Measurements from ENCODE around the gene IGFLR1.
A peak's percentile ranks its signal among the peaks of the same experiment; 100 is the strongest.

IGFLR1 gene

GRCh38 chr19:35740423-35741202 lies 1.6 kb downstream of the IGFLR1 start:
- Histone ChIP-seq H3K9ac (ENCODE audit: low read length) (peak overlapping the region; percentile 80), H3K14ac (ENCODE audit: low read length in 2 of 2) (peak overlapping the region in 1 of 2 experiments; percentile 84), H3K18ac (ENCODE audit: low read depth in 1 of 2, low read length in 2 of 2) (peak overlapping the region; percentile 10 to 64), H2AK5ac (ENCODE audit: low read length, severe bottlenecking) (no peak overlapping the region), H4K8ac (ENCODE audit: low read length) (peak overlapping the region; percentile 53), H3K23ac (ENCODE audit: low read length in 2 of 2) (no peak overlapping the region), H2BK15ac (ENCODE audit: low read depth, poor library complexity, severe bottlenecking) (peak overlapping the region; percentile 94), H3K9me3 (ENCODE audit: control insufficient read depth, low read length) (no peaks in the 10 kb centered on the region), H3K4ac (ENCODE audit: low read depth in 1 of 2, low read length in 2 of 2) (no peak overlapping the region), H3K79me1 (replicated peaks; ENCODE audit: low read length, poor library complexity, severe bottlenecking) (peaks cover 23% of the 10 kb centered on the region), H2BK5ac (ENCODE audit: low read depth, low read length, poor library complexity, severe bottlenecking) (no peak overlapping the region), H3K4me2 (ENCODE audit: low read length, poor library complexity, severe bottlenecking) (peak overlapping the region; percentile 84), H2AFZ (ENCODE audit: low read depth, low read length) (peak overlapping the region; percentile 97), H2BK12ac (ENCODE audit: low read length in 2 of 2) (peak overlapping the region in 1 of 2 experiments; percentile 68), H3K36me3 (ENCODE audit: control insufficient read depth in 1 of 2, insufficient read depth in 2 of 2, low read depth in 1 of 2, low read length in 2 of 2) (peaks cover 52 to 53% of the 10 kb centered on the region in 2 experiments), H4K91ac (ENCODE audit: low read length) (no peak overlapping the region), H3K27me3 (ENCODE audit: control insufficient read depth in 1 of 2, insufficient read depth in 1 of 2, low read length in 2 of 2) (no peaks in the 10 kb centered on the region), H3K4me1 (ENCODE audit: control insufficient read depth, insufficient read depth, low read depth, low read length) (peaks cover 18% of the 10 kb centered on the region), H3K27ac (ENCODE audit: low read length, poor library complexity, severe bottlenecking) (peak overlapping the region; percentile 57), H2BK120ac (ENCODE audit: low read depth, low read length) (peak overlapping the region; percentile 42), H3K4me3 (ENCODE audit: insufficient read depth in 1 of 2, low read depth in 1 of 2, low read length in 2 of 2) (peak overlapping the region; percentile 65 to 90)
- under 1% methylated on average over 60 of the region's 63 CpGs for WGBS
- DNase-seq: peak; percentile 99

- H2BK12ac ChIP-seq (ENCODE audit: low read length in 2 of 2): no peak overlapping the region
- peak overlapping the region; percentile 15 for H4K91ac ChIP-seq (ENCODE audit: low read length)
- no peak overlapping the region for H2BK5ac ChIP-seq (ENCODE audit: low read depth, low read length, poor library complexity, severe bottlenecking)
- H2AFZ ChIP-seq (ENCODE audit: low read depth, low read length): no peak overlapping the region
- H3K27ac ChIP-seq (ENCODE audit: low read length, poor library complexity, severe bottlenecking): no peak overlapping the region
- H3K9me3 ChIP-seq (ENCODE audit: control insufficient read depth, low read length): no peaks in the 10 kb centered on the region
- no peak overlapping the region for H3K18ac ChIP-seq (ENCODE audit: low read depth in 1 of 2, low read length in 2 of 2)
- no peak overlapping the region for H4K8ac ChIP-seq (ENCODE audit: low read length)
- peak overlapping the region; percentile 42 for H2BK120ac ChIP-seq (ENCODE audit: low read depth, low read length)
- H3K79me1 ChIP-seq (replicated peaks; ENCODE audit: low read length, poor library complexity, severe bottlenecking): peaks cover 27% of the 10 kb centered on the region
- WGBS: 6% methylated on average over 16 of the region's 16 CpGs
- DNase-seq: no peak
- no peak overlapping the region for H3K23ac ChIP-seq (ENCODE audit: low read length in 2 of 2)
- H3K36me3 ChIP-seq (ENCODE audit: control insufficient read depth in 1 of 2, insufficient read depth in 2 of 2, low read depth in 1 of 2, low read length in 2 of 2): peaks cover 58 to 59% of the 10 kb centered on the region in 2 experiments
- H3K4me1 ChIP-seq (ENCODE audit: control insufficient read depth, insufficient read depth, low read depth, low read length): peaks cover 18% of the 10 kb centered on the region
- H2BK15ac ChIP-seq (ENCODE audit: low read depth, poor library complexity, severe bottlenecking): peak overlapping the region; percentile 94
- H3K4me2 ChIP-seq (ENCODE audit: low read length, poor library complexity, severe bottlenecking): peak overlapping the region; percentile 83
- H3K9ac ChIP-seq (ENCODE audit: low read length): peak overlapping the region; percentile 80
- no peak overlapping the region for H2AK5ac ChIP-seq (ENCODE audit: low read length, severe bottlenecking)
- no peak overlapping the region for H3K14ac ChIP-seq (ENCODE audit: low read length in 2 of 2)
- H3K4me3 ChIP-seq (ENCODE audit: insufficient read depth in 1 of 2, low read depth in 1 of 2, low read length in 2 of 2): peak overlapping the region; percentile 65 to 90
- H3K4ac ChIP-seq (ENCODE audit: low read depth in 1 of 2, low read length in 2 of 2): no peak overlapping the region
- H3K27me3 ChIP-seq (ENCODE audit: control insufficient read depth in 1 of 2, insufficient read depth in 1 of 2, low read length in 2 of 2): no peaks in the 10 kb centered on the region
These were observed 2.2 kb downstream of the IGFLR1 start for GRCh38 chr19:35740108-35740422.

DNA sequence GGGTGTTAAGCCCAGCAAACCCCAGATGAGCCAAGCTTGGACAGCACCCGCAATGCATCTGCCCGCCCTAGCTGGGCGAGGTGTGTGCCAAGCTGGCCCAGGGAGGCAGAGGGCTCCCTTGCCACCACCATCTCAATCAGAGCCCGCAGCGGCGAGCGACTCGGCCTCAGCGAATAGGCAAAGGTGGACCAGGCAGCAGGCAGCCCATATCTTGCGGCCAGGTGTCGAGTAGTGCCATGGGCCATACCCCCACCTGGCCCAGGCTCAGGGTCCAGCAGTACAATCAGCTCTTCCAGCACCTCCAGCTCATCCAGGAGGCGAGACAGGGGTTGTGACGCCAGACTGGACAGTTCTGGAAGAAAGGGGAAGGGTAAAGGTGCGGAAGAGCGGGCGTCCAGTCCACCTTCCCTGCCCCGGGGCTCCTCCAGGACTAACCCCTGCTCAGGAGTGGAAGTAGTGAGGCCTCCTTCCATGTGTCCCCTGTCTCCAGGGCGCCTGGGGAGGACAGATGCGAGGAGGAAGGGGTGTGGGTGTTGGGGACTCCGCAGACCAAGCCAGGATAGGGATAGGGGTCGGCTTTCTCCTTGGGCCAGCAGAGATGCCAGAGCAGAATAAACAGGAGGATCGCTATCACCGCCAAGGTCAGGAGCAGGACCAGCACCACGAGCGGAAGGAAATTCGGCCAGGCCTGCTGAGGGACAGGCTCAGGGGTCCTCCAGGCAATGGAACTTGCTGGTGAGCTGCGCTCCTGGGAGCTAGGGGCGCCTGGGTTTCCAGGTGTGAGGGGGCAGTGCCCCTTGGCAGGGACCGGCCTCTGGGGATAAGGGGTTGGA lies 2.8 kb downstream of the IGFLR1 start:
- Histone ChIP-seq H3K9ac (ENCODE audit: low read length) (peak overlapping the region; percentile 80), H3K4me3 (ENCODE audit: insufficient read depth in 1 of 2, low read depth in 1 of 2, low read length in 2 of 2) (peak overlapping the region; percentile 65 to 90), H4K8ac (ENCODE audit: low read length) (no peak overlapping the region), H3K4me2 (ENCODE audit: low read length, poor library complexity, severe bottlenecking) (peak overlapping the region; percentile 83), H3K4me1 (ENCODE audit: control insufficient read depth, insufficient read depth, low read depth, low read length) (peaks cover 17% of the 10 kb centered on the region), H3K27ac (ENCODE audit: low read length, poor library complexity, severe bottlenecking) (no peak overlapping the region), H2BK12ac (ENCODE audit: low read length in 2 of 2) (no peak overlapping the region), H3K36me3 (ENCODE audit: control insufficient read depth in 1 of 2, insufficient read depth in 2 of 2, low read depth in 1 of 2, low read length in 2 of 2) (peaks cover 63 to 65% of the 10 kb centered on the region in 2 experiments), H2AK5ac (ENCODE audit: low read length, severe bottlenecking) (no peak overlapping the region), H2BK15ac (ENCODE audit: low read depth, poor library complexity, severe bottlenecking) (peak overlapping the region; percentile 94), H3K4ac (ENCODE audit: low read depth in 1 of 2, low read length in 2 of 2) (no peak overlapping the region), H3K79me1 (replicated peaks; ENCODE audit: low read length, poor library complexity, severe bottlenecking) (peaks cover 29% of the 10 kb centered on the region), H4K91ac (ENCODE audit: low read length) (no peak overlapping the region), H3K14ac (ENCODE audit: low read length in 2 of 2) (no peak overlapping the region), H3K27me3 (ENCODE audit: control insufficient read depth in 1 of 2, insufficient read depth in 1 of 2, low read length in 2 of 2) (no peaks in the 10 kb centered on the region), H3K9me3 (ENCODE audit: control insufficient read depth, low read length) (no peaks in the 10 kb centered on the region), H3K18ac (ENCODE audit: low read depth in 1 of 2, low read length in 2 of 2) (no peak overlapping the region), H2BK5ac (ENCODE audit: low read depth, low read length, poor library complexity, severe bottlenecking) (no peak overlapping the region), H2BK120ac (ENCODE audit: low read depth, low read length) (no peak overlapping the region), H2AFZ (ENCODE audit: low read depth, low read length) (no peak overlapping the region), H3K23ac (ENCODE audit: low read length in 2 of 2) (no peak overlapping the region)
- DNase-seq: no peak
- WGBS: 90% methylated on average over 26 of the region's 29 CpGs

GRCh38 chr19:35738887-35739229 lies 3.4 kb downstream of the IGFLR1 start:
- 97% methylated on average over 2 of the region's 2 CpGs for WGBS
- H2BK120ac ChIP-seq (ENCODE audit: low read depth, low read length): no peak overlapping the region
- no peak overlapping the region for H3K14ac ChIP-seq (ENCODE audit: low read length in 2 of 2)
- peaks cover 66 to 69% of the 10 kb centered on the region in 2 experiments for H3K36me3 ChIP-seq (ENCODE audit: control insufficient read depth in 1 of 2, insufficient read depth in 2 of 2, low read depth in 1 of 2, low read length in 2 of 2)
- H3K18ac ChIP-seq (ENCODE audit: low read depth in 1 of 2, low read length in 2 of 2): no peak overlapping the region
- H2AK5ac ChIP-seq (ENCODE audit: low read length, severe bottlenecking): no peak overlapping the region
- no peaks in the 10 kb centered on the region for H3K9me3 ChIP-seq (ENCODE audit: control insufficient read depth, low read length)
- H2BK12ac ChIP-seq (ENCODE audit: low read length in 2 of 2): no peak overlapping the region
- H3K79me1 ChIP-seq (replicated peaks; ENCODE audit: low read length, poor library complexity, severe bottlenecking): peaks cover 27% of the 10 kb centered on the region
- no peak overlapping the region for H3K27ac ChIP-seq (ENCODE audit: low read length, poor library complexity, severe bottlenecking)
- no peak for DNase-seq
- H4K91ac ChIP-seq (ENCODE audit: low read length): no peak overlapping the region
- no peak overlapping the region for H3K23ac ChIP-seq (ENCODE audit: low read length in 2 of 2)
- H3K4me1 ChIP-seq (ENCODE audit: control insufficient read depth, insufficient read depth, low read depth, low read length): peaks cover 13% of the 10 kb centered on the region
- H2BK15ac ChIP-seq (ENCODE audit: low read depth, poor library complexity, severe bottlenecking): no peak overlapping the region
- H2BK5ac ChIP-seq (ENCODE audit: low read depth, low read length, poor library complexity, severe bottlenecking): no peak overlapping the region
- H2AFZ ChIP-seq (ENCODE audit: low read depth, low read length): no peak overlapping the region
- H3K27me3 ChIP-seq (ENCODE audit: control insufficient read depth in 1 of 2, insufficient read depth in 1 of 2, low read length in 2 of 2): no peaks in the 10 kb centered on the region
- H4K8ac ChIP-seq (ENCODE audit: low read length): no peak overlapping the region
- H3K4ac ChIP-seq (ENCODE audit: low read depth in 1 of 2, low read length in 2 of 2): no peak overlapping the region
- no peak overlapping the region for H3K9ac ChIP-seq (ENCODE audit: low read length)
- H3K4me3 ChIP-seq (ENCODE audit: insufficient read depth in 1 of 2, low read depth in 1 of 2, low read length in 2 of 2): no peak overlapping the region
- H3K4me2 ChIP-seq (ENCODE audit: low read length, poor library complexity, severe bottlenecking): no peak overlapping the region
